H1 (cell line): ENCODE results near the gene TBC1D12. TPM values are rescaled to one million over a fixed set of nuclear protein-coding genes. Genes with fewer than 3 reads are reported as not detected.

Source experiments
- CTCF ChIA-PET: fragments of 300-600 bp; sonication (Branson Sonifier 250); formaldehyde crosslinking; loops from one replicate; lab custom pipeline; 2021; ENCODE audit not compliant: partially characterized antibody; lab: Charles Lee
- POLR2A ChIA-PET: fragments of 300-600 bp; sonication (Branson Sonifier 250); formaldehyde crosslinking; loops from one replicate; lab custom pipeline; 2021; ENCODE audit warnings: inconsistent platforms; ENCODE audit not compliant: partially characterized antibody; lab: Charles Lee
- DNase-seq, 2 experiments: peaks; one replicate each; pipeline versions ENCODE4 v3.0.0 to v3.0.0-alpha.2; 2010 to 2022; ENCODE audit warnings: low spot score in 2 of 2, low read depth in 1 of 2, mixed read lengths in 1 of 2
- FAIRE-seq: peaks from 2 replicates; lab custom pipeline; 2011; peaks lifted over from hg19 to GRCh38; lab: Jason Lieb, UNC
- H2AFZ ChIP-seq: 2 replicates; pipeline ENCODE4 v1.8.1; 2012; ENCODE audit warnings: low read length, inconsistent platforms
- H2AK5ac ChIP-seq: 2 replicates; pipeline ENCODE4 v1.6.1; 2013; ENCODE audit warnings: low read depth, low read length
- H2BK120ac ChIP-seq: replicated peaks from 2 replicates; pipeline ENCODE3; 2013; ENCODE audit warnings: low read depth, low read length, inconsistent platforms
- H2BK12ac ChIP-seq: 2 replicates; pipeline ENCODE4 v1.6.1; 2013; ENCODE audit warnings: low read depth, low read length
- H2BK15ac ChIP-seq: 2 replicates; pipeline ENCODE4 v1.6.1; 2013; ENCODE audit warnings: low read length
- H2BK20ac ChIP-seq: 2 replicates; pipeline ENCODE4 v1.6.1; 2013; ENCODE audit warnings: low read length
- H2BK5ac ChIP-seq: 2 replicates; pipeline ENCODE4 v1.6.1; 2013; ENCODE audit warnings: low read depth, low read length
- H3K14ac ChIP-seq: 2 replicates; pipeline ENCODE4 v1.6.1; 2013; ENCODE audit warnings: inconsistent platforms; ENCODE audit not compliant: insufficient read length
- H3K18ac ChIP-seq: 2 replicates; pipeline ENCODE4 v1.6.1; 2013; ENCODE audit warnings: low read length; ENCODE audit errors: extremely low read depth
- H3K23ac ChIP-seq: 2 replicates; pipeline ENCODE4 v1.6.1; 2013; ENCODE audit warnings: inconsistent platforms; ENCODE audit not compliant: insufficient read length
- H3K23me2 ChIP-seq: 2 replicates; pipeline ENCODE4 v1.6.1; 2013; ENCODE audit warnings: low read depth, low read length
- H3K27ac ChIP-seq: 2 replicates; pipeline ENCODE4 v1.6.1; 2011; ENCODE audit warnings: low read depth, low read length, inconsistent platforms
- H3K27me3 ChIP-seq, 4 experiments: replicated peaks in 1 of 4; 1 replicate in 1 of 4; 2 replicates in 3 of 4; pipeline versions ENCODE4 v1.6.1 to v1.8.1; 2011 to 2013; ENCODE audit warnings: low read length in 3 of 4, mild to moderate bottlenecking in 3 of 4, inconsistent platforms in 2 of 4, mixed read lengths in 2 of 4, moderate library complexity in 1 of 4; ENCODE audit not compliant: control insufficient read depth in 3 of 4, insufficient read depth in 3 of 4; ENCODE audit errors: extremely low read depth in 1 of 4
- H3K36me3 ChIP-seq, 4 experiments: 2 replicates each; pipeline versions ENCODE4 v1.6.1 to v1.8.1; 2011 to 2013; ENCODE audit warnings: mild to moderate bottlenecking in 4 of 4, low read length in 3 of 4, moderate library complexity in 2 of 4, control low read depth in 1 of 4, inconsistent platforms in 1 of 4; ENCODE audit not compliant: insufficient read depth in 4 of 4, control insufficient read depth in 2 of 4
- H3K4ac ChIP-seq: replicated peaks from 2 replicates; pipeline ENCODE3; 2013; ENCODE audit warnings: low read length, low read depth, mixed read lengths, inconsistent platforms; ENCODE audit not compliant: insufficient read length
- H3K4me1 ChIP-seq, 4 experiments: replicated peaks in 1 of 4; 1 replicate in 1 of 4; 2 replicates in 3 of 4; pipeline versions ENCODE4 v1.6.1 to v1.8.1; 2011 to 2013; ENCODE audit warnings: low read length in 3 of 4, inconsistent platforms in 2 of 4, mixed read lengths in 1 of 4; ENCODE audit not compliant: insufficient read depth in 4 of 4, control insufficient read depth in 3 of 4
- H3K4me2 ChIP-seq, 2 experiments: 2 replicates each; pipeline versions ENCODE4 v1.6.1 to v1.8.1; 2011 to 2013; ENCODE audit warnings: low read depth in 2 of 2, low read length in 2 of 2, control low read depth in 1 of 2, inconsistent platforms in 1 of 2, mild to moderate bottlenecking in 1 of 2; ENCODE audit not compliant: insufficient read depth in 1 of 2
- H3K4me3 ChIP-seq, 4 experiments: fragments of 200-600, 300-600 bp in 1 of 4; sonication (generic), shearing (Covaris generic), sonication (Bioruptor Twin) in 1 of 4; 2 replicates each; pipeline versions ENCODE4 v1.5.1 to v1.8.1; 2011 to 2016; ENCODE audit warnings: low read length in 4 of 4, low read depth in 3 of 4, control low read depth in 2 of 4, inconsistent platforms in 2 of 4, mild to moderate bottlenecking in 2 of 4, mixed read lengths in 1 of 4, moderate library complexity in 1 of 4; ENCODE audit not compliant: insufficient read depth in 2 of 4; ENCODE audit errors: extremely low read depth in 1 of 4
- H3K56ac ChIP-seq: replicated peaks from 2 replicates; pipeline ENCODE3; 2013; ENCODE audit warnings: low read depth, mild to moderate bottlenecking, mixed read lengths, low read length, inconsistent platforms; ENCODE audit not compliant: insufficient read length
- H3K79me1 ChIP-seq: 2 replicates; pipeline ENCODE4 v1.6.1; 2013; ENCODE audit warnings: low read depth, low read length, control low read depth
- H3K79me2 ChIP-seq, 2 experiments: 2 replicates each; pipeline versions ENCODE4 v1.6.1 to v1.8.1; 2012 to 2013; ENCODE audit warnings: low read length in 2 of 2, mild to moderate bottlenecking in 2 of 2, inconsistent platforms in 1 of 2; ENCODE audit not compliant: insufficient read depth in 2 of 2, control insufficient read depth in 1 of 2
- H3K9ac ChIP-seq, 4 experiments: replicated peaks in 1 of 4; 1 replicate in 1 of 4; 2 replicates in 3 of 4; pipeline versions ENCODE4 v1.6.1 to v1.8.1; 2011 to 2013; ENCODE audit warnings: low read depth in 3 of 4, low read length in 3 of 4, control low read depth in 2 of 4, mild to moderate bottlenecking in 2 of 4, moderate library complexity in 2 of 4, inconsistent platforms in 1 of 4; ENCODE audit errors: extremely low read depth in 1 of 4
- H3K9me3 ChIP-seq, 2 experiments: 2 replicates each; pipeline versions ENCODE4 v1.6.1 to v1.8.1; 2012 to 2013; ENCODE audit warnings: mild to moderate bottlenecking in 2 of 2, moderate library complexity in 2 of 2, control low read depth in 1 of 2, inconsistent platforms in 1 of 2, low read depth in 1 of 2, low read length in 1 of 2, mixed read lengths in 1 of 2; ENCODE audit not compliant: insufficient read depth in 2 of 2
- H4K20me1 ChIP-seq, 2 experiments: replicated peaks in 1 of 2; 2 replicates each; pipeline versions ENCODE3 to v1.8.1; 2011 to 2013; ENCODE audit warnings: inconsistent platforms in 2 of 2, low read length in 2 of 2, mild to moderate bottlenecking in 1 of 2; ENCODE audit not compliant: insufficient read depth in 2 of 2, control insufficient read depth in 1 of 2
- H4K5ac ChIP-seq: 2 replicates; pipeline ENCODE4 v1.6.1; 2013; ENCODE audit warnings: low read length, low read depth, mixed read lengths, inconsistent platforms; ENCODE audit not compliant: insufficient read length
- H4K8ac ChIP-seq: 2 replicates; pipeline ENCODE4 v1.8.0; 2013; ENCODE audit warnings: mild to moderate bottlenecking, moderate library complexity, low read length, inconsistent platforms; ENCODE audit not compliant: insufficient read depth; ENCODE audit errors: extremely low read depth
- H4K91ac ChIP-seq: replicated peaks from 2 replicates; pipeline ENCODE3; 2013; ENCODE audit warnings: low read length, mixed read lengths, inconsistent platforms; ENCODE audit not compliant: insufficient read length
- CBX5 ChIP-seq: fragments of 300-800, 300-1000 bp; sonication (generic); IDR thresholded peaks from 2 replicates; pipeline ENCODE4 v1.7.1; 2016; ENCODE audit warnings: antibody characterized with exemption, low read length, low read depth
- CHD1 ChIP-seq: IDR thresholded peaks from 2 replicates; pipeline ENCODE4 v1.6.1; 2012; ENCODE audit warnings: low read depth, low read length, improper control_type of control experiment
- EGR1 ChIP-seq: IDR thresholded peaks from 2 replicates; pipeline ENCODE4 v1.6.1; 2011; ENCODE audit warnings: low read depth, low read length, borderline replicate concordance
- HDAC2 ChIP-seq, 2 experiments: fragments of 300-600 bp in 1 of 2; sonication (generic) in 1 of 2; IDR thresholded peaks; 2 replicates each; pipeline ENCODE4 v1.6.1; 2011 to 2012; ENCODE audit warnings: low read depth in 2 of 2, low read length in 2 of 2, mild to moderate bottlenecking in 2 of 2, moderate library complexity in 2 of 2, borderline replicate concordance in 1 of 2, inconsistent platforms in 1 of 2
- KDM1A ChIP-seq: fragments of 200-600, 300-600 bp; sonication (generic); IDR thresholded peaks from 2 replicates; pipeline ENCODE4 v1.7.1; 2016; ENCODE audit warnings: mild to moderate bottlenecking, low read length, borderline replicate concordance
- KDM4A ChIP-seq: IDR thresholded peaks from one replicate; pipeline ENCODE4 v1.7.1; 2012; ENCODE audit warnings: low read depth, mild to moderate bottlenecking, moderate library complexity, low read length, inconsistent platforms; ENCODE audit not compliant: severe bottlenecking
- MAFK ChIP-seq: IDR thresholded peaks from 2 replicates; pipeline ENCODE4 v1.6.1; 2012; ENCODE audit warnings: low read depth, mild to moderate bottlenecking, improper control_type of control experiment, low read length
- RBBP5 ChIP-seq: IDR thresholded peaks from 2 replicates; pipeline ENCODE4 v1.7.1; 2012; ENCODE audit warnings: low read depth, mild to moderate bottlenecking, inconsistent platforms, low read length, moderate library complexity, borderline replicate concordance
- SP1 ChIP-seq: IDR thresholded peaks from 2 replicates; pipeline ENCODE4 v1.6.1; 2011; ENCODE audit warnings: low read depth, low read length
- SP4 ChIP-seq: IDR thresholded peaks from 2 replicates; pipeline ENCODE4 v1.6.1; 2012; ENCODE audit warnings: low read length, inconsistent platforms
- YY1 ChIP-seq: IDR thresholded peaks from 2 replicates; pipeline ENCODE4 v1.6.1; 2011; ENCODE audit warnings: low read depth, mild to moderate bottlenecking, low read length
- polyA plus RNA-seq, 7 experiments: library from polyadenylated mRNA; depleted of rRNA in 3 of 7; stranded (reverse) in 5 of 7; unstranded in 2 of 7; fragments of >200 nt in 5 of 7; fragments of 200-250 nt in 2 of 7; gene quantifications; 1 replicate in 5 of 7; 2 replicates in 1 of 7; 4 replicates in 1 of 7; pipeline versions ENCODE4 v1.2.1 to v1.2.3, GENCODE V29; 2011 to 2013; ENCODE audit warnings: missing spikeins in 2 of 7, mixed read lengths in 2 of 7
- total RNA-seq: library from RNA; stranded (reverse); fragmentation: NEBNext Ultra II Directional; extraction: Animal tissue kit (Norgen Biotek cat#: 25700); gene quantifications from 2 replicates; pipeline ENCODE4 v1.2.1, GENCODE V29; 2021

The TBC1D12 gene
- total and polyA plus RNA-seq, 2 of the 8 experiments (the other 6 are each of a cell fraction or from before 2014, with no cell fraction given): 1.1 to 3.2 TPM

DNA sequence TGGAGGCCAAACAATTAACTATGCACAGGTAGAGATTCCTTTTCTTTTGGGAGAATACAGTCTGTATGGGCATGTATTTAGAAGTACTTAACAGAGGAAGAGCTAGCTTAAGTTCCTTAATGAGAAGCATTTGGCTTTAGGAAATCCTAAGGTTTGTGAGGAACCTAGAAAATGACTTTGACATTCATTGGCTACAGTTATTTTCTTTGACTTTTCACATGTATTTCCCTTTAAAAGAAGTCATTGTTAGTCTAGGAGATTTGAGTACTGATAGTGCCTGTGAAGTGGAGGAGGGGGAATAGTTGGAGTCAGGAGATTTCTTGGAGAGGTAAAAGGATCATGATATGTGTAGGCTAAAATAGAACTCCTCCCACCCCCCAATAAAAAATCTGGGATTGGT is 146.9 kb downstream of the TBC1D12 start:
- Histone ChIP-seq H4K8ac (no peak overlapping the region), H3K56ac (no peak overlapping the region), H2BK20ac (no peak overlapping the region), H3K23ac (no peak overlapping the region), H3K4me2 (peak overlapping the region; percentile 56 to 78), H2AK5ac (no peak overlapping the region), H2BK120ac (no peak overlapping the region), H3K27ac (no peak overlapping the region; the same call in 1 of the 2 replicates), H4K20me1 (peaks cover 2 to 8% of the 10 kb centered on the region in 2 experiments), H3K9me3 (no peaks in the 10 kb centered on the region), H3K79me2 (peaks cover 12 to 82% of the 10 kb centered on the region in 2 experiments; a peak in 3 of 4 replicates), H3K4me1 (peaks cover 0 to 8% (median 2%) of the 10 kb centered on the region in 4 experiments; a peak in 5 of 7 replicates), H3K9ac (peak overlapping the region in 1 of 4 experiments; percentile 58; a peak in 1 of 7 replicates), H3K27me3 (no peaks in the 10 kb centered on the region), H3K36me3 (peaks cover 0 to 61% (median 11%) of the 10 kb centered on the region in 4 experiments; a peak in 6 of 8 replicates), H2BK5ac (no peak overlapping the region), H4K91ac (no peak overlapping the region), H4K5ac (no peak overlapping the region), H3K18ac (no peak overlapping the region), H3K4ac (no peak overlapping the region), H3K23me2 (peaks cover 6% of the 10 kb centered on the region), H2AFZ (no peak overlapping the region), H3K4me3 (peak overlapping the region in 2 of 4 experiments; percentile 0 to 99; a peak in 3 of 8 replicates), H3K14ac (no peak overlapping the region), H3K79me1 (no peaks in the 10 kb centered on the region), H2BK15ac (no peak overlapping the region), H2BK12ac (no peak overlapping the region)
- TF ChIP-seq SP4 (no peak), EGR1 (no peak), RBBP5 (no peak), HDAC2 (IDR thresholded peaks at IDR 0.05; ENCODE audit: borderline replicate concordance in 1 of 2, low read depth in 2 of 2, low read length in 2 of 2) (no peak), KDM1A (no peak), KDM4A (no peak), YY1 (no peak), SP1 (no peak), CHD1 (no peak), CBX5 (no peak), MAFK (no peak)
- POLR2A ChIA-PET: interaction anchor here (0.9 to 8.1 kb wide), 7 partner anchors 10 to 65 kb away, joined by 3 to 146 read pairs (median 4); no protein-coding TSS in a partner anchor
- DNase-seq: no peak
- CTCF ChIA-PET: interaction anchor here (1.5 kb wide), 1 partner anchor 690 kb away, joined by 3 read pairs; no protein-coding TSS in a partner anchor
- FAIRE-seq: no peak
